Measurements from ENCODE around the gene DOK4.
A peak's percentile ranks its signal among the peaks of the same experiment; 100 is the strongest.

DOK4 gene
- 1.9 to 4.5 (median 2.9) reads per million in 3 experiments for total RNA-seq

DNA sequence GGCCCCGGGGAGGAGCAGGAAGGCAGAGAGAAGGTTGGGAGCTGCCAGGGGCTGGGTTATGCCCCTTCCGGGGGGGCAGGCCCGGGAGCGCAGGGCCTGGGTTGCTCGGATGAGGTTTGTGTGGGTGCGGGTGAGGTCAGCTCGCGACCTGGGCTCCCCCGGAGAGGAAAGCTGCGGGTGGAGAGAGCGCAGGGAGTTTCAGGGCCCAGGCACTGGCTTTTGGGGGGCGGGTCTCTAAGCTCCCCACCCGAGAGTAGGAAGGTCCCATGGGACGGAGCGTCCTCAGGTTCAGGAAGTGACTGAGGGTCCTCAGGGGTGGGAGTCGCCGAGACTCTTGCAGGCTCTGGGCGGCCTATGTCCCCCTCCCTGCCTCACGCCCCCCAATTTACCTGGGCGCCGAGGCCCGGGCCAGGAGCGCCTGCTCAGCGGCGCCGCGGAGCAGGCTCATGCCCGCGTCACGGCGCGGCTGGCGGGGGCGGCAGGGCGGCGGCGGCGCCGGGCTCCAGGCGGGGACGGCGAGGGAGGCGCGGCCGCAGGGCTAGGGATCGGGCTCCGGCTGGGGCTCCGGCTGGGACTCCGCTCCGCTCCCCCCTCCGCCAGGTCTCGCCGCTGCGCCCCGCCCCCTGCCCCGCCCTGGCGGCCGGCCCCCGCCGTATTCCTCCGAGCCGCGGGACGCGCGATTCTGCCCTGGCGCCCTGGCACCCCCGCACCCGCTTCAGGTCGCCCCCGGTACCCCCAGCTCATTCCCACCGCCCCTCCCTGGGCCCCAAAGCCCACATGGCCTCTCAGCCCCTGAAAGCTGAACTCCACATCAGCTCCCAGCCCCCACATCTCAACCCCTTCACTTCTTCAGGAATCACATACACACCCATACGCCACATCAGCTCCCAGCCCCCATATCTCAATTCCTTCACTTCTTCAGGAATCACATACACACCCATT is at the start of gene DOK4:
Gene DOK4, minus strand, starts transcription at position 578 of the 942 bp plus-strand sequence. CDS start 6,986 bp downstream, outside the sequence.
- peak; percentile 63 for DNase-seq

DNA sequence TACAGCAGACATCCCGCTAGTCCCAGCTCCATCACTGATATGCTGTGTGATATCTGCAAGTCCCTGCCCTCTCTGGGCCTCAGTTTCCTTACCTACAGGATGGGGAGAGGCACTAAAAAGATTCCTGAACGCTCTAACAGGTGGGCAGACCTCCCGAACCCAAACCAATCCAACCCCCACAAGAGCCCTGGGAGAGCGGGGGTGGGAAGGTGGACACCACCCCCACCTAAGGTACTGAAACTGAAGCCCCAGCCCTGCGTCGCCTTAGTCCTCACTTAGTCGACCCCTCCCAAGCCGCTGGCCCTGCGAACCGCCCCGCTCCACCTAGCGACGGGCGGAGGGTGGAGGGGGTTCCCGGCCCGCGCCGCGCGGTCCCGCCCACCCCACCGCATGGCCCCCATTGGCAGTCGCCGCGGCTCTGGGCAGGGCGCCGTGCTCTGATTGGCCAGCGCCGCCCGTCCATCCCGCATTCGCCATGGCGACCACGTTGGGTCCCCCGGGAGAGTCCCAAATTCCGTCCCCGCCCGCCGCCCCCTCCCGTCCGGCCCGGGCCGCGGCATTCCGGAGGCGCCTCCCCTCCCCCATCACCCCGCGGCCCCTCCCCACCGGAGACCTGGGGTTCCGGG is 49.5 kb upstream of the DOK4 start:
- DNase-seq = peak; percentile 89

DNA sequence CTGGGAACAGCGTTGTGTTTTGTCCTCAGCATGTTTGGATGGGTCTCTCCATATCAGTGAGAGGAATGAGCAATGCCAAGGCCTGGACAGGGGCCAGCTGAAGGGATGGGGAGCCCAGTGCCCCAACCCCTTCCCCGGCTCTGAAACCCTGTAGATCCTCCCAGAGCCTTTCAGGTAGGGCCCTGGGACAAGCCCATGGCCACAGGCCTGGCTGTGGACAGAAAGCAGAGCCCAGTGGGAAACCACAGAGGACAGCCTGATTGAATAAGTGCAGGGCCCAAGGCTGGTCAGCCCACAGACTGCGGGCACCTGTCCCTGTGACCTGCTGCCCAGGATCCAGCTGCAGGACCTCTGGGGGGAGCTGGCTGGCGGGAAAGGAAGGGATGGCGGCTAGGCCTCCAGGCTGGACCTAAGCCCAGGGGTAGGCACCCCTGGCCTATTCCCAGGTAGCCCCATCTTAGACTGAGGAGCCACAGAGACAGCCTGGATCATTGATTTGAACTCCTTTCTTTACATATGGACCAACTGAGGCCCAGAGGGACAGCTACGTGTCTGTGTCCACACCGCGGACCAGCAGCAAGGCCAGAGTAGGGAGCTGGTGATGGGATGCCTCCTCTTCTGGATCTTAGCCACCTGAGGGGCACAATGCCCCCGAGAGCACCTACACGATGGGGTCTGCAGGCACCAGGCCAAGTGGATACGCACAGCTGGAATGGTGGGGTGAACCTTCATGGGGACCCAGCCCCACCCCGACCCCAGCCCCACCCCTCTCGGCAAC is 48.8 kb upstream of the DOK4 start:
- no peak for DNase-seq

DNA sequence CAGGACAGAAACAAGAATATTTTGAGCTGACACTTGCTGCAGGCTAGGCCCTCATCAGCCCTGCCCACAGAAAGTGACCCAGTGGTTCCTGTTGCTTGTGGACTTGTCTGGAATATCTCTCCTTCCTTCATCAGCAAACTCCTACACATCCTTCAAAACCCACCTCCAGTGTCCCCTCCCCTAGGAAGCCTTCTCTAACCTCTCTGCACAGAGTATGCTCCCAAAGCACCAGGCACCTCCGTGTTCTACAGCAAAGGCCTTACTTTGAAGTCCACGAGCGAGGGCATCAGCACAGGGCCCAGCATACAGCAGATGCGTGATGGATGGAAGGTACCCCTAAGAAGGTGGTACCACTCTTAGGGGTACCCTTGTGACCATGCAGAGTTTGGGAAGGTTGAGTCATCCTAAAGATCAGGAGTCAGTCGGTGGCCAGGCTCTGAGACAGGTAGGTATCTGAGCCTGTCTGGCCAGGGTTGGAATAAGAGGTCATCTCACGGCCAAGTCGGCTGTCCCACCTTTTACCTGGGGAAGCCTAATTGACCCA is 48.1 kb upstream of the DOK4 start:
- DNase-seq = no peak

DNA sequence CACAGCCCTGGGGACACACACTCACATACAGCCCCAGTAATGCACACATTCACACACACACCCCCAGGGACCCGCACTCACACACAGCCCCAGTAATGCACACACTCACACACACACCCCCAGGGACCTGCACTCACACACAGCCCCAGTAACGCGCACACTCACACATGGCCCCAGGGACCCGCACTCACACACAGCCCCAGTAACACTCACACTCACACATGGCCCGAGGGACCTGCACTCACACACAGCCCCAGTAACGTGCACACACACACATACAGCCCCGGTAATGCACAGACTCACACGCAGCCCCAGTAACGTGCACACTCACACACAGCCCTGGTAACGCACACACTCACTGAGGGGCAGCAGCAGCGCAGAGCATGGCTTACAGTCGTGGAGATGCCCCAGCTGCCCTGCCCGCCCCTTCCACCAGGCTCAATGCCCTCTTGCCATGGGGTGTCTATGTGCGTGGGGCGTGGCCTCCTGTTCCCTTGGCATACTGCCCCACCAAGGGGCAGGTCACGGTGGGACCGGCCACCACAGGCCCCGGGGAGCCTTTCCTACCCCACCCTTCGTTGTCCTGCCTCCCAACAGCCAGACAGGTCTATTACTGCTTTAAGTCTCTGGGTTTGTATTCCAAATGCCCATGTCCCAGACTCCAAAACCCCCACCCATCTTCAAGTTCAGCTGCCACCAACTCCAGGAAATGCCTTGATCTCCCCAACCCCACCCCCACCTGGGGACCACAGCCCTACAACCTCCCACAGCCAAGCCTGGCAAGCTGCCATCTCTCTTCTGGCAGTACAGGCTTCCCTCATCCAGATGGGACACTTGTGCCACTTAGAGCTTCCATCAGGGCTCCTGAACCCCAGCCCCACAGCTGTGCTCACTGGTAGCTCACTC is 47.4 kb upstream of the DOK4 start:
- peak; percentile 46 for DNase-seq

DNA sequence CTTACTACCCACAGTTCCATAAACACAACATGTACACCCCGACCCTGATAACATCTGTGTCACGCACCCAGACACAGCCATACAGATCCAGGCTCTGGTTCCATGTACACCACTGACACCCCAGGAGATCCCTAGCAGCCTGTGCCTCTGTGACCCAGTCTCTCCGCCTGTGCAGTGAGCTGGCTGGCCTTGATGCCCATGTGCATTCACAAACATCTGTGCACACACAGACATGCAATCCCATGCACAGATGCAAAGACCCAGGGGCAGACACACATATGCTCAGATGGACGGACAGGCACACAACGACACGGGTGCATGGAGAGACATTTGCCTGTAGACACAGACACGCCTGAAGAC is 46.0 kb upstream of the DOK4 start:
- no peak for DNase-seq

DNA sequence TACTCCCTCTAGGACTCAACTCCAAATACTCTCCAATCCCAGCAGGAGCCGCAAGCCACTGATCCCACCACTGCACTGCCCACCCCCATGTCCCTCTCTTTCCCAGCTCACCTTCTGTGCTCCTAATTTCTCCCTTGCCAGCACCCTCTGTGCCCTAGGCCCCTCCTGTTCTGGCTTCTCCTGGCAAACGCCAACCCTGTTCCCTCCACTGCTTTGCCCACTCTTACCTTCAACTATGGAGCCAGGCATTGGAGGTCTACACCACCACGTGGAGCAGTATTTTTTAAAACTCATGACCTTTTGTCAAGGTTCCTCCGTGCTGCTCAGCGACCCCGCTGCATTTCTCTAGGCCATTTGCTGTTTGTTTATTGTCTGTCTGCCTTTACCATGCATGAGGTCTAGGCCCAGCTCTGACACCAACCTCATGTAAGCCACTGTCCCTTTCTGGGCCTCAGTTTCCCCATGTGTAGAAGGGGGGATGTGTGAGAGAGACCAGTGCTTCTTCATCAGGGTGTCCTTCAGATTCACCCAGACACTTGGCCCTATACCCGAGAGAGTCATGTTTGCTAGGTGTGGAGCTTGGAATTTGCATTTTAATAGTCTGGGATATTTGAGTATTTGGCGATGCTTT is 45.5 kb upstream of the DOK4 start:
- DNase-seq = no peak

DNA sequence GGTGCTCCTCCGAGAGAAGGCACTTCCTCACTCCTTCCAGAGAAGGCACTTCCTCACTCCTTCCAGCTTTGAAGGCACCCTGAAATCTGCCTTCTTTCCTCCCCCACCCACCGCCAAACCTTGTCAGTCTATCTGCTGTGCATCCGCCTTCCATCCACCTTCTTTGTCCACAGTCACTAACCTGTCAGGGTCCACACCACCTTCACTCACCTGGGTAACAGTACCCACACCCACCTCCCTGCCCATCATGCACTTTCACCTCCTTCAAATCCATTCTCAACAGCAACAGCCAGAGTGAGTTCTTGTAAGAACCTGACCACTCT is 44.9 kb upstream of the DOK4 start:
- DNase-seq = no peak

DNA sequence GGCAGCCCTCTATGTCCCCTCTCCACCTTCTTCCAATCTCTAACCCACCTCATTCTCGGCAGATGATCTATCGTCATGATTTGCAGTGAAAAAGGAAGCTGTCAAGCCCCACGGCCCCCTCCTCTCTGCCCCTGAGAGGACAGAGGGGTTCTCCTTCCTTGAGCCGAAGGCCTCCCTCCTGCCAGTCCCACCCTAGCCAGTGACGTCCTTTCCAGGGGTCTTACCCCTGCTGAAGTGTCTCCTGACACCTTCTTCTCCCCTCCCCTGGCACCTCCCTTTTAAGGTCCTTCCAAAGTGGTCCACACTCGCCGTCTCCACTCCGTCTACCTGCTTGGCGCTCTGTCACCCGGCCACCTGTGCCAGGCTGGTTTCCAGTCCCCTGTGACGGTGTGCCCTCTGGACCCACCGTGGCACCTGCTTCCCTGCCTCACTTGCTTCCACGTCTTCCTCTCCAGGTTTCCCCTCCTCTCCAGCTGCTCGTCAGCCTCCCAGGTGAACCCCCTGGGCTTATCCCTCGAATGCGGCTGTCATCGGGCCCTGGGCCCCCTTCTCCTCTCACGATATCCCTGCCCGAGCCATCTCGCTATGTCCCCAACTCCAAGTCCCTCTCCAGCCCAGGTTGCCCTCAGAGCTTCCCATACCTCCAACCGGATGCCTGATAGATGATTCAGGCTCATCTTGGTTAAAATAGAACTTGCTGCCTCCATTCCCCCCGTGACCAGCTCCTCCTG is 44.4 kb upstream of the DOK4 start:
- no peak for DNase-seq

DNA sequence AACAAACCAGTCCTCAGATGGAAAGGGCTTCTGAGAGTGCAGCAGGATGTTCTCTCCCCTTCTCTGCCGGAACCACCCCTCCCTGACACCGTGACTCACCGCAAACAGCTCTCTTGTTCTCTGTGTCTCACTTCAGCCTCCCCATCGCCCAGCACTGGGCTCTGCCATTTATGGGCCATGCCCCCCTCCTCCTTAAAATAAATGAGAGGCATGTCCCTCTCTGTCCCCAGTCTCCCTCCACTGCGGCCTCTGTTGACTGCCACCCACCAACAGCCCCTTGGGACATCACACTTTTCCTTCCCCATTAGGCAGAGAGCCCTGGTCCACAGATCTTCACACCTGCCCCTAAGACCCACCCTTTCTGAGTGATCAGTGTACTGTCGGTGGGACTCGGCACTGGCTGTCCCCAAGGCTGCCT is 43.8 kb upstream of the DOK4 start:
- DNase-seq = peak; percentile 63

DNA sequence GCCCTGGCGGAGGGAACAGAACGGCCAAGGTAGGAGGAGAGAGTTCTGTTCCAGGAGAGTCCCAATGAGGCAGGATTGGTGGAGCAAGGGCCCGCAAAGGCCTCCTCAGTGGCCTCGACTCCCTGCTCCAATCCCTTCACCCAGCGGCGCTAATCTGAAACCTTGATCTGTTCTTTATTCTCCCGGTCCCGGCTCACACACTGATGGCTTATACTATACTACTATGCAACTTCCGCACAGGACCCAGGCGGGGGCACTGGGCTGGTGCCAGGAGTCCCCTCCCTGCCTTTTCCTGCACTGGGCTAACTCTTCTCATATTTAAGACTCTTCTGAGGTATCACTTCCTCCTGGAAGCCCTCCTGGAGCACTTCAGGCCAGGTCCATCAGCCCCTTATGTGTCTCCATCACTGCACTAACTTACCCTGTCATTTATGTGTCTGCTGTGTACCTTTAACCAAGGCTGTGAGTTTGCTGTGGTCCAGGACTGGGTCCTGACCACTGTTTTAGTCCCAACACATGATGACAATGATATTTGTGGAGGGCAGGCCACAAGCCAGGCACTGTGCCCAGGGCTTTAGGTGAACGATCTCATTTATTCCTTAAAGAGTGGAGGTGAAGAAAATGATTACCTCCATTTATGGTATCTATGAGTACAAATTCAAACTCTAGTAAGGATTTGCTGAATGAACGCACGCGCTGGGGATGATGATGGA is 43.3 kb upstream of the DOK4 start:
- DNase-seq = no peak

DNA sequence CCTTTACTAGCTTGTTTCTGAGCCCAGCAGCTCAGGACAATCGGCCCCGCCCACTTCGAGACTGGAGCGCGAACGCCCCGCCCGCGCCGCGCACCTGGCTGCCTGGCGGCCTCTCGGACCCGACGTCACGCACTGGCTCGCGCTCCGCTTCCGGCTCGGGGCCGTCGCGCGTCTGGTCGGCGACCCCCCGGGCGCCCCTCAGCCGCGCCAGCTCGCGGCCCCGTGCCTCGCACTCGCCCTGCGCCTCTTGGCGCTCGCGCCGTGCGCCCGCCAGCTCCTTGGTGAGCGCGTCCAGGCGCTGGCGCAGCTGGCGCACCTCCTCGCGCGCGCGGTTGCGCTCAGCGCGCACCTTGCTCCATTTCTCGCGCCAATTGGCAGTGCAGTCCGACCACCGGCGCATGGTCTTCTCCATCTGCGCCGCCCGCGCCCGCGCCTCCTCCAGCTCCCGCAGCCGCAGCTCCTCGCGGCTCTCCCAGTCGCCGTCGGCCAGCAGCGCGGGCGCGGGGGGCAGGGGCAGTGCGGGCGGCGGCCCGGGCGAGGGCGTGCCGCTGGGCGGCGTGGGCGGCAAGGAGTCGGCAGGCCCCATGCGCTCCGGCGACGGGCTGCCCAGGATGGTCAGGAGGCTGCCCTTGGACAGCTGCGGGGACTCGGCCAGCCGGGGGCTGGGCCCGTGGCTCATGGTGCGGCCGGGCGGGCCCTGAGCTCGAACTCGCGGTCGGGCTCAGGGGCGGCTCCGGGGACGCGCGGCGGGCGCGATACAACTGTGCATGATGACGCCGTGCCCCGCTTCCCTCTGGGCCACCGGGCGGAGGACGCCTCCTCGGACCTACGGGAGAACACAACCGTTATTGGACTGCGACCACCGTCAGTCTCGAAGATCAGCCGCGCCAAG is 42.5 kb upstream of the DOK4 start:
- no peak for DNase-seq

DNA sequence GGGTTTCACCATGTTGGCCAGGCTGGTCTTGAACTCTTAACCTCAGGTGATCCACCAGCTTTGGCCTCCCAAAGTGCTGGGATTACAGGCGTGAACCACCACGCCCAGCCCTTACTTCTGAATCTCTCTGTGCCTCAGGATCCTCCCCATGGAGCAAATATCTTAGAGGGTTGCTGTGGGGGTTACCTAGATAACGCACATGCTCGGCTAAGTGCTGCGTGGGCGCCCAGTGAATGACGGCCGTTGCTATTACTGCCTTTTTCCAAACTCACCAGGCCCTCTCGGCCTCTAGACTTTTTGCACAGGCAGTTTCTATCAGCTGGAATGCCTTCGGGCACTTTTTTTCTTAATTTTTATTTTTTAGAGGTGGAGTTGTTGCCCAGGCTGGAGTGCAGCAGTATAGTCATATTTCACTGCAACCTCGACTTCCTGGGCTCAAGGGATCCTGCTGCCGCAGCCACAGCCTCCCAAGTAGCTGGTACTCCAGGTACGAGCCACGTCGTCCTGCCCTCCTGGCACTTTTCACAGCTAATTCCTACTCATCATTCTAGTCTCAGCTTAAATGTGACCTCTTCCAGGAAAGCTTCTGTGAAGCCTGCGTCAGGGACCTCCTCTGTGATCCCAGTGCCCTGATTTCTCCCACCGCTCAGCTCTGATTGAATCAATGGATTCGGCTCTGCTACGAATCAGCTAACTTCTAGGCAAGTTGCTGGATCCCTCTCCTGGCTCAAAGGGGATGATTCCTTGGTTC is 41.5 kb upstream of the DOK4 start:
- no peak for DNase-seq

DNA sequence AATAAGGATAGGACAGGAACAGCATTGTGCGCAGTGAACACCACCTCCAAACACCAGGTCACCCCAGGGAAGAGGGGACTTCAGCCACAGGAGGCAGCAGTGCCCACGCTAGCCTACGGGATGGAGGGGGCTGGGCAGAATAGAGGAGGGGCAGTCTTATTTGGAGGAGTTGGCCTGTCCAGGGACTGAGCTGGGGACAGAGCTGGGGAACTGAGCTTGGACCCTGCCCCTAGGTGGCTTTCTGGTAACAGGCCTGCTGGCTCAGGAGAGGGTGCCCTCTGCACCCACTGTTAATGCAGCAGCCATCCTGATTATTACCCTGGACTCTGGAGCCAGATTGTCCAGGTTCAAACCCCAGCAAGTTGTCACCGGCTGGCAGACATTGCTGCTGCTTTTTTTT is 40.7 kb upstream of the DOK4 start:
- DNase-seq = no peak

DNA sequence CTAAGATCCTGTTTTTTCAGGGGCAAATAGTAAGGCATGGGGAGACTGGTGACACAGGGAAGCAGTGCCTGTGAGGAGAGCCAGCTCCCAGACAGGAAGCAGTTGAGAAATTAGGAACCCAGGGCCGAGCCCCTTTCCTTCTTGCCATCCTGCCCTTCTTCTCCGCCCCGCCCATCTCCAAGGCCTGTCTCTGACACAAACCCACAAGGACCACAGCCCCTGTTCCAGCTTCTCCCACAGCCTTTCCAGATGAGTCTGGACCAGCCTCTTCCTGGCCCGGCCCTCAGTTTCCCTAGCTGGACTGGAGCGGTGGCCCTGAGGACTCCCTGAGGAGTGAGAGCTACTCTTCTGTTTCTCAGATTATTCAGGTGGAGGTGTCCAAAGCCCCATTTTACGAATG is 40.2 kb upstream of the DOK4 start:
- no peak for DNase-seq

DNA sequence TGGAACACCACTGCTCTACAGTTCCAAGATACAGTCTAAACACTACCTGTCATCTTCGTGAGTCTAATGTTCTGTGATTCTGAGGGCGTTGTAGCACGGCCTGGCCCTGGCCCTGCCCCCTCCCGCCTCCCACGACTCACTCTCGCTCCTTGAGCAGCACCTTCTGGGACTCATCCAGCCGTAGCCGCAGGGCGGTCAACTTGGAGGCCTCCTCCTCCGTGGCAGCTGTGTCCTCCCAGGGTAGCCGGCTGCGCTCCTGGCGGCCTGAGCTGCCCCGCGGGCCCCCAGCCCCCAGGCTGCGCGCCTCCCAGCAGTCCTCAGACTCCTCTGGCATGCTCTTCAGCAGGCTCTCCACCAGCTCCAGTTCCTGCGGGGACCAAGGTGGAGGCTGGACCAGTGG is 39.5 kb upstream of the DOK4 start:
- no peak for DNase-seq

DNA sequence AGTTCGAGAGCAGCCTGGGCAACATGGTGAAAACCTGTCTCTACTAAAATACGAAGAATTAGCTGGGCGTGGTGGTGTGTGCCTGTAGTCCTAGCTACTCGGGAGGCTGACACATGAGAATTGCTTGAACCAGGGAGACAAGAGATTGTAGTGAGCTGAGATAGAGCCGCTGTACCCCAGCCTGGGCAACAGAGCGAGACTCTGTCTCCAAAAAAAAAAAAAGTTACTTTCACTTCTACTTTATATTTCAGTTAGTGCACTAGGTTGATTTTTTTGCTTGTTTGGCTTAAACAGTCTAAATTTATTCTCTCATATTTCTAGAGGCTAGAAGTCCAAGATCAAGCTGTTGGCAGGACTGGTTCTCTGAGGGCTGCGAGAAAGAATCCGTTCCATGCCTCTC is 36.7 kb upstream of the DOK4 start:
- DNase-seq = no peak

DNA sequence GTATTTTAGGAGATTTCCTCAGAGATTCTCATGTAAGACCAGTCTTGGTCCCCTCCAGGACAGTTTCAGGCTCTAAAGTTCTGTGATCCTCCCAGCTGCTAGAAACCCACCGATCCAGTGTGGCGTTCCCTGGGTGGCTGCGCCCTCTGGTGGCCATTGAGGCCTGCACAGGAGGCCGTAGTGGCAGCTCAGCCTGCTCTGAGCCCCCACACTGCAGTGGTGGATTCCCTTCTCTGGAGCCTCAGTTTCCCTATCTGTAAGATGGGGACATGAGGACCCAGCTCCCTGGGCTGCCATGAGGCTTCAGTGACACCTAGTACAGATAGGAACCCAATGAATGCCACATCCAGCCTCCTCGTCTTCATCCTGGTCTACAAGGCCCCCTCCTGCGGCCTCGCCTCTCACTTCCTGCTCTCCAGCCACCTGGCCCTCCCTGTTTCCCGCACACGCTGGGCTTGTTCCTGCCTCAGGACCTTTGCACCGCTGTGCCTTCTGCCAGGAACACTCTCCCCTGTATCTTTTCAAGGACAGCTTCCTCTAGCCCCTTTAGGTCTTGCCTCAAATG is 33.6 kb upstream of the DOK4 start:
- DNase-seq = peak; percentile 63
